ENCODE results near the gene STEAP1B.
A peak's percentile ranks its signal among the peaks of the same experiment; 100 is the strongest.
"Not testable (repeated sequence)": the region's sequence is repeated elsewhere in the genome, so short reads cannot be mapped to it uniquely, and the experiment has no call there.

Gene STEAP1B

GRCh38 chr7:22542669-22543068, 42.7 kb upstream of the STEAP1B start:
- FAIRE-seq: no peak
- DNase-seq (ENCODE audit: insufficient read length, low spot score): no peak
- TF ChIP-seq CTCF (IDR thresholded peaks at IDR 0.05; ENCODE audit: insufficient read depth, missing control alignments): no peak

- TF ChIP-seq CTCF (IDR thresholded peaks at IDR 0.05; ENCODE audit: insufficient read depth, missing control alignments): no peak
- FAIRE-seq: no peak
- no peak for DNase-seq (ENCODE audit: insufficient read length, low spot score)
Observed at GRCh38 chr7:22542254-22542653, 42.3 kb upstream of the STEAP1B start.

GRCh38 chr7:22541789-22542188, 41.8 kb upstream of the STEAP1B start:
- FAIRE-seq: no peak
- no peak for TF ChIP-seq CTCF (IDR thresholded peaks at IDR 0.05; ENCODE audit: insufficient read depth, missing control alignments)

GRCh38 chr7:22528537-22528936, 28.5 kb upstream of the STEAP1B start:
- not testable (repeated sequence) for FAIRE-seq; DNase-seq (ENCODE audit: insufficient read length, low spot score)

More at GRCh38 chr7:22541789-22542188, 41.8 kb upstream of the STEAP1B start:
- DNase-seq (ENCODE audit: insufficient read length, low spot score): no peak

- FAIRE-seq; DNase-seq (ENCODE audit: insufficient read length, low spot score): not testable (repeated sequence)
Observed at GRCh38 chr7:22524353-22524947, 24.5 kb upstream of the STEAP1B start.

- not testable (repeated sequence) for FAIRE-seq; DNase-seq (ENCODE audit: insufficient read length, low spot score)
- TF ChIP-seq CTCF (IDR thresholded peaks at IDR 0.05; ENCODE audit: insufficient read depth, missing control alignments): peak; percentile 16
Observed at GRCh38 chr7:22523478-22524352, 23.7 kb upstream of the STEAP1B start.

- not testable (repeated sequence) for DNase-seq (ENCODE audit: insufficient read length, low spot score); FAIRE-seq
Observed at GRCh38 chr7:22519560-22519959, 19.6 kb upstream of the STEAP1B start.

- FAIRE-seq; DNase-seq (ENCODE audit: insufficient read length, low spot score): not testable (repeated sequence)
Observed at GRCh38 chr7:22516950-22517349, 17.0 kb upstream of the STEAP1B start.

- not testable (repeated sequence) for DNase-seq (ENCODE audit: insufficient read length, low spot score); FAIRE-seq
Observed at GRCh38 chr7:22514963-22515362, 15.0 kb upstream of the STEAP1B start.

GRCh38 chr7:22507320-22507719, 7.3 kb upstream of the STEAP1B start:
- not testable (repeated sequence) for FAIRE-seq; DNase-seq (ENCODE audit: insufficient read length, low spot score)

GRCh38 chr7:22506316-22507020, 6.5 kb upstream of the STEAP1B start:
- not testable (repeated sequence) for FAIRE-seq; DNase-seq (ENCODE audit: insufficient read length, low spot score)

GRCh38 chr7:22504519-22504918, 4.5 kb upstream of the STEAP1B start:
- not testable (repeated sequence) for FAIRE-seq; DNase-seq (ENCODE audit: insufficient read length, low spot score)

- not testable (repeated sequence) for DNase-seq (ENCODE audit: insufficient read length, low spot score); FAIRE-seq
Observed at GRCh38 chr7:22502104-22502503, 2.1 kb upstream of the STEAP1B start.
